ENCODE results near the gene FAAP100.

Gene FAAP100

GRCh38 chr17:81491761-81492160, 60.4 kb downstream of the FAAP100 start:
- DNase-seq (ENCODE audit: low read depth): no peak
- H3K4me3 ChIP-seq (ENCODE audit: low read length): no peak overlapping the region
- TF ChIP-seq CTCF (conservative IDR thresholded peaks at IDR 0.05; ENCODE audit: low read depth, low read length): no peak

GRCh38 chr17:81491181-81491581, 61.0 kb downstream of the FAAP100 start:
- no peak overlapping the region for H3K4me3 ChIP-seq (ENCODE audit: low read length)
- no peak for TF ChIP-seq CTCF (conservative IDR thresholded peaks at IDR 0.05; ENCODE audit: low read depth, low read length)
- DNase-seq (ENCODE audit: low read depth): no peak

GRCh38 chr17:81489998-81490992, 61.9 kb downstream of the FAAP100 start:
- H3K4me3 ChIP-seq (ENCODE audit: low read length): no peak overlapping the region
- TF ChIP-seq CTCF (conservative IDR thresholded peaks at IDR 0.05; ENCODE audit: low read depth, low read length): no peak
- no peak for DNase-seq (ENCODE audit: low read depth)

Data from retinal pigment epithelial cell (primary cell).